Caco-2 (cell line): ENCODE measurements around the gene SCG2. TPM values are rescaled to one million over a fixed set of nuclear protein-coding genes. Genes with fewer than 3 reads are reported as not detected.

Experiments
- BruUV-seq: library from RNA; stranded (reverse); fragments of 400-500 nt; replicated peaks from 2 replicates; lab custom pipeline; 2021; lab: Mats Ljungman, UMichigan
- CTCF ChIA-PET: fragments of 300-600 bp; sonication (Branson Sonifier 250); formaldehyde crosslinking; loops from one replicate; lab custom pipeline; 2022; ENCODE audit warnings: antibody characterized with exemption; lab: Charles Lee
- POLR2A ChIA-PET: fragments of 300-600 bp; sonication (Branson Sonifier 250); formaldehyde crosslinking; loops from one replicate; lab custom pipeline; 2022; ENCODE audit warnings: antibody characterized with exemption; lab: Charles Lee
- DNase-seq, 2 experiments: peaks; one replicate each; pipeline versions ENCODE4 v3.0.0 to v3.0.0-alpha.2; 2020 to 2022
- H3K27me3 ChIP-seq: replicated peaks from 2 replicates; pipeline ENCODE4 v1.6.0; 2011; ENCODE audit warnings: low read length; ENCODE audit not compliant: control insufficient read depth, insufficient read depth
- H3K36me3 ChIP-seq: 2 replicates; pipeline ENCODE4 v1.5.1; 2011; ENCODE audit warnings: low read length; ENCODE audit not compliant: control insufficient read depth, insufficient read depth
- H3K4me1 ChIP-seq: fragments of 250-450 bp; sonication (Bioruptor Pico); 2 replicates; pipeline ENCODE4 v1.5.1; 2020; ENCODE audit warnings: mild to moderate bottlenecking
- H3K4me3 ChIP-seq: 2 replicates; pipeline ENCODE4 v1.5.1; 2011; ENCODE audit warnings: low read depth, mild to moderate bottlenecking, control low read depth, low read length
- H3K9me3 ChIP-seq: fragments of 250-450 bp; sonication (Bioruptor Pico); 2 replicates; pipeline ENCODE4 v1.5.1; 2020; ENCODE audit warnings: mild to moderate bottlenecking, moderate library complexity
- H3K27ac Mint-ChIP-seq: one replicate; pipeline ENCODE4 v1.8.0; 2022; ENCODE audit warnings: mixed read lengths; ENCODE audit not compliant: unreplicated experiment
- H3K27me3 Mint-ChIP-seq: one replicate; pipeline ENCODE4 v1.8.0; 2022; ENCODE audit warnings: mixed read lengths; ENCODE audit not compliant: insufficient read depth, unreplicated experiment
- H3K36me3 Mint-ChIP-seq: one replicate; pipeline ENCODE4 v1.8.0; 2022; ENCODE audit warnings: mild to moderate bottlenecking, mixed read lengths; ENCODE audit not compliant: insufficient read depth, unreplicated experiment
- H3K4me1 Mint-ChIP-seq: one replicate; pipeline ENCODE4 v1.8.0; 2022; ENCODE audit warnings: low read depth, mixed read lengths; ENCODE audit not compliant: unreplicated experiment
- H3K4me3 Mint-ChIP-seq: one replicate; pipeline ENCODE4 v1.8.0; 2022; ENCODE audit warnings: mild to moderate bottlenecking, moderate library complexity, mixed read lengths; ENCODE audit not compliant: unreplicated experiment
- H3K9me3 Mint-ChIP-seq: one replicate; pipeline ENCODE4 v1.8.0; 2022; ENCODE audit warnings: mixed read lengths; ENCODE audit not compliant: unreplicated experiment
- intact Hi-C: fragments of 100-400 bp; cut with micrococcal nuclease; formaldehyde crosslinking; loops from one replicate; pipeline ENCODE4 v1.10.0; 2022; ENCODE audit not compliant: unreplicated experiment
- total RNA-seq: library from RNA; stranded (reverse); gene quantifications from 2 replicates; pipeline ENCODE4 v1.2.3, GENCODE V29; 2022
- TF ChIP-seq, protein P1 (sequence below), 2 experiments: fragments of 200-600 bp in 1 of 2; IDR thresholded peaks; 1 replicate in 1 of 2; 2 replicates in 1 of 2; pipeline versions ENCODE4 v1.5.1 to v1.8.0; 2011 to 2022; ENCODE audit warnings: antibody characterized with exemption in 1 of 2, control low read depth in 1 of 2, inconsistent platforms in 1 of 2, low read depth in 1 of 2, low read length in 1 of 2, mild to moderate bottlenecking in 1 of 2, moderate library complexity in 1 of 2; ENCODE audit not compliant: insufficient read depth in 1 of 2, severe bottlenecking in 1 of 2, unreplicated experiment in 1 of 2

The SCG2 gene
- total RNA-seq, 1 experiment from 2014 or later, result 0.41 TPM

DNA sequence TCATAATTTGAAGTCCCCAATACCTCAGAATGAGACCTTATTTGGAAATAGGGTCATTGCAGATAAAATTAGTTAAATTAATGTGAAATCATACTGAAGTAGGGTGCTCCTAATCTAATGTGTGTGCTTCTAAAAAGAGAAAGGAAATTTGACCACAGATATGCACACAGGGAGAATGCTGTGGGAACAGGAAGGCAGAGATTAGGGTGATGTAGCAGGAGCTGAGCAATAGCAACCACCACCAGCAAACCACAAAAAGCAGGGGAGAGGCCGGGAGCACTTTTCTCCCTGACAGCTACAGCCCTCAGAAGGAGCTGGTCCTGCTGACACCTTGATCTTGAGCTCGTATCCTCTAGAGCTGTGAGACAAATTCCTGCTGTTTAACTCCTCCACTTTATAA is 24.6 kb upstream of the SCG2 start:
- POLR2A ChIA-PET, result no interaction called here

DNA sequence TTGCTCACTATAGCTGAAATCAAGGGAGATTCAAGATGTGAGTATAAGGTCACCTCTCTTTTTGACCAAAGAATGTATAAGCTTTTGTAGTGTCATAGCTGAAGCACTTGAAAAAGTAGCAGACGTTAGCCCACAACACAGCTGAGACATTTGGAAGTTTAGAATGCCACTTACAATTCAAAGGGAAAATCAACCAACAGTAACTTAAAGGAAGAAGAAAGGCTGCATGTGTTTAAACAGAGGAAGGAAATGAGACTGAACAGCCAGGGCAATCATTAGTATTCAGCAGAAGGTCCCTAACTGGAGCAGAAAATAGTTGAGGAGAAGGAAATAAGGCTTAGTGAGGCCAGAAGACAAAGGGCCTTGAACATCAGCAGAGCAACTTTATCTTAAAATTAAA is 23.5 kb upstream of the SCG2 start:
- H3K9me3 Mint-ChIP-seq, result no peaks in the 10 kb centered on the region
- no peak for DNase-seq
- peaks cover 21% of the 10 kb centered on the region for H3K27me3 Mint-ChIP-seq
- no peaks in the 10 kb centered on the region for H3K4me1 Mint-ChIP-seq
- no TSS peak for BruUV-seq
- no peak overlapping the region for H3K4me3 Mint-ChIP-seq
- ChIA-PET POLR2A (no interaction called here), CTCF (no interaction called here)
- no peak overlapping the region for H3K27ac Mint-ChIP-seq
- Histone ChIP-seq H3K9me3 (no peaks in the 10 kb centered on the region), H3K4me1 (no peaks in the 10 kb centered on the region), H3K4me3 (no peak overlapping the region), H3K36me3 (no peaks in the 10 kb centered on the region), H3K27me3 (no peaks in the 10 kb centered on the region)
- no peaks in the 10 kb centered on the region for H3K36me3 Mint-ChIP-seq
- intact Hi-C loops, result no loop called here
- TF ChIP-seq, protein P1, sequence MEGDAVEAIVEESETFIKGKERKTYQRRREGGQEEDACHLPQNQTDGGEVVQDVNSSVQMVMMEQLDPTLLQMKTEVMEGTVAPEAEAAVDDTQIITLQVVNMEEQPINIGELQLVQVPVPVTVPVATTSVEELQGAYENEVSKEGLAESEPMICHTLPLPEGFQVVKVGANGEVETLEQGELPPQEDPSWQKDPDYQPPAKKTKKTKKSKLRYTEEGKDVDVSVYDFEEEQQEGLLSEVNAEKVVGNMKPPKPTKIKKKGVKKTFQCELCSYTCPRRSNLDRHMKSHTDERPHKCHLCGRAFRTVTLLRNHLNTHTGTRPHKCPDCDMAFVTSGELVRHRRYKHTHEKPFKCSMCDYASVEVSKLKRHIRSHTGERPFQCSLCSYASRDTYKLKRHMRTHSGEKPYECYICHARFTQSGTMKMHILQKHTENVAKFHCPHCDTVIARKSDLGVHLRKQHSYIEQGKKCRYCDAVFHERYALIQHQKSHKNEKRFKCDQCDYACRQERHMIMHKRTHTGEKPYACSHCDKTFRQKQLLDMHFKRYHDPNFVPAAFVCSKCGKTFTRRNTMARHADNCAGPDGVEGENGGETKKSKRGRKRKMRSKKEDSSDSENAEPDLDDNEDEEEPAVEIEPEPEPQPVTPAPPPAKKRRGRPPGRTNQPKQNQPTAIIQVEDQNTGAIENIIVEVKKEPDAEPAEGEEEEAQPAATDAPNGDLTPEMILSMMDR (IDR thresholded peaks at IDR 0.05; ENCODE audit: insufficient read depth in 1 of 2, low read depth in 1 of 2, low read length in 1 of 2, severe bottlenecking in 1 of 2, unreplicated experiment in 1 of 2), result no peak

More for the DNA sequence above, 24.6 kb upstream of the SCG2 start:
- Mint-ChIP-seq H3K9me3 (no peaks in the 10 kb centered on the region), H3K4me3 (no peak overlapping the region), H3K27me3 (peaks cover 23% of the 10 kb centered on the region), H3K27ac (no peak overlapping the region), H3K4me1 (no peaks in the 10 kb centered on the region), H3K36me3 (no peaks in the 10 kb centered on the region)
- BruUV-seq, result no TSS peak
- H3K27me3 ChIP-seq, result no peaks in the 10 kb centered on the region
- DNase-seq, result no peak
- H3K9me3 ChIP-seq, result no peaks in the 10 kb centered on the region; the same call in 1 of the 2 replicates
- H3K4me3 ChIP-seq, result no peak overlapping the region
- TF ChIP-seq, protein P1 (IDR thresholded peaks at IDR 0.05; ENCODE audit: insufficient read depth in 1 of 2, low read depth in 1 of 2, low read length in 1 of 2, severe bottlenecking in 1 of 2, unreplicated experiment in 1 of 2), result no peak
- intact Hi-C loops, result no loop called here
- CTCF ChIA-PET, result no interaction called here
- H3K36me3 ChIP-seq, result no peaks in the 10 kb centered on the region
- no peaks in the 10 kb centered on the region for H3K4me1 ChIP-seq

DNA sequence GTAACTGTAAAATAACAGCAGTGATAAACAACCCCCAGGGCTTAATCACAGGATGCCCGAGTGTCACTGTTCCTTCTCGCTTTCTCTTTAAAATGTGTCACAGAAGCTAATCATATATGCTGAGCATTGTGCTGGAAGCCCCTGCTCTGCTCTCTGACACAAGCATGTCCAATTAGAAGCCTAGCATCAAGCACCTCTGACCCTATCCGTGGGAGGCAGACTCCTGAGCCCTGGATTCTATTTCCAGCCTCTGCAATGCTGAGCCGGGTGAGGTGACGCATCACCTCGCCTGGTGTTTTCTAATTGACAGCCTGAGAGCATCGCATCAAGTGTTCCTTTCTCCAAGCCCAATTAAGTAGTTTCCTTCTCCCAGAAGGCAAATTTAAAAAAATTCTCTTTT is 19.7 kb upstream of the SCG2 start:
- H3K36me3 ChIP-seq, result no peaks in the 10 kb centered on the region
- no peak overlapping the region for H3K27ac Mint-ChIP-seq
- peaks cover 7% of the 10 kb centered on the region for H3K4me1 Mint-ChIP-seq
- CTCF ChIA-PET, result no interaction called here
- H3K9me3 ChIP-seq, result no peaks in the 10 kb centered on the region
- H3K27me3 Mint-ChIP-seq, result peaks cover 18% of the 10 kb centered on the region
- no peak overlapping the region for H3K4me3 ChIP-seq
- H3K27me3 ChIP-seq, result no peaks in the 10 kb centered on the region
- intact Hi-C loops, result no loop called here
- BruUV-seq, result no TSS peak
- peaks cover 14% of the 10 kb centered on the region for H3K4me1 ChIP-seq
- POLR2A ChIA-PET, result no interaction called here
- no peaks in the 10 kb centered on the region for H3K36me3 Mint-ChIP-seq
- DNase-seq, result no peak
- TF ChIP-seq, protein P1 (IDR thresholded peaks at IDR 0.05; ENCODE audit: insufficient read depth in 1 of 2, low read depth in 1 of 2, low read length in 1 of 2, severe bottlenecking in 1 of 2, unreplicated experiment in 1 of 2), result no peak
- no peaks in the 10 kb centered on the region for H3K9me3 Mint-ChIP-seq
- no peak overlapping the region for H3K4me3 Mint-ChIP-seq
